Measurements from ENCODE around the gene NR3C2. TPM values are rescaled to one million over a fixed set of nuclear protein-coding genes. Genes with fewer than 3 reads are reported as not detected.

The NR3C2 gene
- polyA plus RNA-seq, 1 experiment = 0.14 TPM

GRCh38 chr4:148311526-148311925, 130.7 kb downstream of the NR3C2 start:
- Histone ChIP-seq H3K9me3 (ENCODE audit: control insufficient read depth, insufficient read depth, low read length) (no peaks in the 10 kb centered on the region), H3K27ac (ENCODE audit: low read depth, low read length) (no peak overlapping the region), H3K4me3 (ENCODE audit: low read depth, low read length) (no peak overlapping the region), H3K27me3 (ENCODE audit: control insufficient read depth, insufficient read depth, low read length) (no peaks in the 10 kb centered on the region)
- DNase-seq (ENCODE audit: low read depth, low spot score) = no peak
- no peak for TF ChIP-seq CTCF (IDR thresholded peaks at IDR 0.05; ENCODE audit: low read depth, low read length)
- CTCF ChIA-PET = no interaction called here
- POLR2A ChIA-PET = no interaction called here

GRCh38 chr4:148310756-148311155, 131.5 kb downstream of the NR3C2 start:
- H3K27ac ChIP-seq (ENCODE audit: low read depth, low read length) = no peak overlapping the region
- ChIA-PET CTCF (no interaction called here), POLR2A (no interaction called here)
- TF ChIP-seq CTCF (IDR thresholded peaks at IDR 0.05; ENCODE audit: low read depth, low read length) = no peak
- H3K9me3 ChIP-seq (ENCODE audit: control insufficient read depth, insufficient read depth, low read length) = no peaks in the 10 kb centered on the region
- DNase-seq (ENCODE audit: low read depth, low spot score) = no peak
- no peaks in the 10 kb centered on the region for H3K27me3 ChIP-seq (ENCODE audit: control insufficient read depth, insufficient read depth, low read length)
- no peak overlapping the region for H3K4me3 ChIP-seq (ENCODE audit: low read depth, low read length)

GRCh38 chr4:148305751-148306150, 136.5 kb downstream of the NR3C2 start:
- CTCF ChIA-PET = interaction anchor here (0.7 kb wide), 1 partner anchor 13 kb away, joined by 3 read pairs; no protein-coding TSS in a partner anchor
- DNase-seq (ENCODE audit: low read depth, low spot score) = no peak

GRCh38 chr4:148302416-148302815, 139.8 kb downstream of the NR3C2 start:
- no peak overlapping the region for H3K27ac ChIP-seq (ENCODE audit: low read depth, low read length)
- ChIA-PET CTCF (no interaction called here), POLR2A (no interaction called here)
- H3K4me3 ChIP-seq (ENCODE audit: low read depth, low read length) = no peak overlapping the region
- no peaks in the 10 kb centered on the region for H3K27me3 ChIP-seq (ENCODE audit: control insufficient read depth, insufficient read depth, low read length)
- TF ChIP-seq CTCF (IDR thresholded peaks at IDR 0.05; ENCODE audit: low read depth, low read length) = no peak
- DNase-seq (ENCODE audit: low read depth, low spot score) = no peak
- peaks cover 10% of the 10 kb centered on the region for H3K9me3 ChIP-seq (ENCODE audit: control insufficient read depth, insufficient read depth, low read length)

More at GRCh38 chr4:148305751-148306150, 136.5 kb downstream of the NR3C2 start:
- H3K4me3 ChIP-seq (ENCODE audit: low read depth, low read length) = no peak overlapping the region
- no peak overlapping the region for H3K27ac ChIP-seq (ENCODE audit: low read depth, low read length)
- POLR2A ChIA-PET = no interaction called here
- no peaks in the 10 kb centered on the region for H3K27me3 ChIP-seq (ENCODE audit: control insufficient read depth, insufficient read depth, low read length)
- no peak for TF ChIP-seq CTCF (IDR thresholded peaks at IDR 0.05; ENCODE audit: low read depth, low read length)
- peaks cover under 1% of the 10 kb centered on the region; the same call in 1 of the 2 replicates for H3K9me3 ChIP-seq (ENCODE audit: control insufficient read depth, insufficient read depth, low read length)

GRCh38 chr4:148300877-148301276, 141.3 kb downstream of the NR3C2 start:
- no peak for TF ChIP-seq CTCF (IDR thresholded peaks at IDR 0.05; ENCODE audit: low read depth, low read length)
- no peaks in the 10 kb centered on the region for H3K27me3 ChIP-seq (ENCODE audit: control insufficient read depth, insufficient read depth, low read length)
- CTCF ChIA-PET = no interaction called here
- POLR2A ChIA-PET = no interaction called here
- DNase-seq (ENCODE audit: low read depth, low spot score) = no peak
- peaks cover 10% of the 10 kb centered on the region for H3K9me3 ChIP-seq (ENCODE audit: control insufficient read depth, insufficient read depth, low read length)
- no peak overlapping the region for H3K4me3 ChIP-seq (ENCODE audit: low read depth, low read length)
- H3K27ac ChIP-seq (ENCODE audit: low read depth, low read length) = no peak overlapping the region

Measured in AG04450 (cell line).